Measurements from ENCODE around the gene NETO2.
"Not testable (repeated sequence)": the region's sequence is repeated elsewhere in the genome, so short reads cannot be mapped to it uniquely, and the experiment has no call there.

NETO2 gene, protein sequence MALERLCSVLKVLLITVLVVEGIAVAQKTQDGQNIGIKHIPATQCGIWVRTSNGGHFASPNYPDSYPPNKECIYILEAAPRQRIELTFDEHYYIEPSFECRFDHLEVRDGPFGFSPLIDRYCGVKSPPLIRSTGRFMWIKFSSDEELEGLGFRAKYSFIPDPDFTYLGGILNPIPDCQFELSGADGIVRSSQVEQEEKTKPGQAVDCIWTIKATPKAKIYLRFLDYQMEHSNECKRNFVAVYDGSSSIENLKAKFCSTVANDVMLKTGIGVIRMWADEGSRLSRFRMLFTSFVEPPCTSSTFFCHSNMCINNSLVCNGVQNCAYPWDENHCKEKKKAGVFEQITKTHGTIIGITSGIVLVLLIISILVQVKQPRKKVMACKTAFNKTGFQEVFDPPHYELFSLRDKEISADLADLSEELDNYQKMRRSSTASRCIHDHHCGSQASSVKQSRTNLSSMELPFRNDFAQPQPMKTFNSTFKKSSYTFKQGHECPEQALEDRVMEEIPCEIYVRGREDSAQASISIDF

DNA sequence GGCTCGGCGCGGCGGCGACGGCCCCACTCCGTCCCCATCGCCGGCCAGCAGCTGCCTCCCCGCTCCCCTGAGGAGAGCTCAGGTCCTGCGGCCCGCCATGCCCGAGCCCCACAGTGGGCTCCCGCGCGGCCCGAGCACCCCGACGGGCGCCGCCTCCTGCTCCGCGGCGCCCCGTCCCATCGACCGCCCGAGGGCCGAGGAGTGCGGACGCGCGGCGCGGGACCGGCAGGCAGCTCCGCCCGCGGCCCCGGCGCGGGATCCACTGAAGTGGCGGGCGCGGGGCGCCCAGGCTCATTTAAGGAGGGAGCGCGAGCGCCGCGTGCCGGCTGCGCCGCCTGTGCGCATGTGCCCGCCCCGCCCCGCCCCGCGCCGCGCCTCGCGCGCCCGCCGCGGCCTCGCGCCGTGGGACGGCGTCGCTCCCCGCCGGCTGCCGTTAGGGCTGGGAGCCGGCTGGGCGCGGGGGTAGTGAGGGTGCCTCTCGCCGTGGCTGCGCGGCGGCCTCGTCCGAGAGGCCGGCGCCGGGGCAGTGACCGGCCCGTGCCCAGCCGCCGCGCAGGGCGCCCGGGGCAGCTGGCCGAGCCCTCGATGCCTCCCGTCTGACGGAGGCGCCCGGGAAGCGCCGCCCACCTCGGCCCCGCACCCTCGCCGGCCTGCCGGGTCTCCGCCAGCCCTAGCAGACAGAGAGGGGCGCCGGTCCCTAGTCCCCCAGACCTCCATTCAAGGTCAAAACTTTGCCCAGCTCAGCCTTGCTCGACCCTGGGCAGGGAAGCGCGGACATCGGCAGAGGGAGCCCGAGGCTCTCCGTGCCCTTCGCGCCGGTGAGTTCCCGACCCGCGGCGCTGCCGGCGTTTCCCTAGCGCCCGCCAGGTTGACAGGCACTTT, at the start of gene NETO2:
Gene NETO2 (minus strand): TSS at position 269 of the 882 bp plus-strand sequence. CDS start 333 bp downstream, outside the sequence.
- in situ Hi-C loops (cut with MboI; ENCODE audit: low sequenced_read_pairs), result loop anchor here (25.0 kb wide), 2 partner anchors 1018 to 1493 kb away; partner anchors contain the start of gene ABCC12

DNA sequence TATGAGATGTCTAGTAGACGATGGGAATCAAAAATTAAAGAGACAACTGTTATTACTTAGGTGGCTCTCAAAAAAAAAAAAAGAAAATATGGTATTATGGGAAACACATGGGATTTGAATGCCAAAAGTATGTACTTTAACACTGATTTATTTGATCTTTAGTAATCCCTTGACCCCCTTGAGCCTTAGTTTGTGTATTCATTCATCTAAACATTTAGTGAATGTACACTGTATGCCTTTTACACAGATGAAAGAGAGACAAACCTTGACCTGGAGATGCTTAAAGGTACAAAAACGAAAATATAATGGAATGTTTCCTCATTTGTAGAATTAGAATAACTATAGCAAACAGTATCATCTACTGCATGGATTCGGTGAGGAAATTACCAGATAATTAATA, 38.6 kb upstream of the NETO2 start:
- in situ Hi-C loops (cut with MboI; ENCODE audit: low sequenced_read_pairs), result no loop called here

GRCh38 chr16:47181066-47181465, 37.3 kb upstream of the NETO2 start:
- in situ Hi-C loops (cut with MboI; ENCODE audit: low sequenced_read_pairs), result not testable (repeated sequence)

GRCh38 chr16:47180073-47180472, 36.3 kb upstream of the NETO2 start:
- in situ Hi-C loops (cut with MboI; ENCODE audit: low sequenced_read_pairs), result no loop called here

GRCh38 chr16:47175152-47175551, 31.4 kb upstream of the NETO2 start:
- in situ Hi-C loops (cut with MboI; ENCODE audit: low sequenced_read_pairs), result no loop called here

GRCh38 chr16:47162670-47163420, 19.1 kb upstream of the NETO2 start:
- in situ Hi-C loops (cut with MboI; ENCODE audit: low sequenced_read_pairs), result no loop called here

DNA sequence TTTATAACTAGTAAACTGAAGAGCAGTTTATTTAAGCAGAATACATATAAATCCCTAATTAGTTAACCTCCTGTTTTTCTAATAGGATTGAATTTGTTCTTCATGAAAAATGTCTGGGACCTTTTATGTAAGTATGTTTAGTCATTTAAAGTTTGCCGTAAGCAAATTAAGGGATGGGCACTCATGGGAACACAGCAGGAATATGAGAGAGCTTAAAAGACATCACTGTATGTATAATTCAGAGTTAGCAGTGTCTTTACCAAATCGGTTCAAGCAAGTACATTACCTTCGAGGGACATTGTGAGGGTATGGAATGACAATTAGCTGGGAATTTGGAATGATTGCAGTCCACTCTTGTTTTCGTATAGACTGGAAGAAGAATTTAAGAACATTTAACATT, 17.7 kb upstream of the NETO2 start:
- in situ Hi-C loops (cut with MboI; ENCODE audit: low sequenced_read_pairs), result no loop called here

- in situ Hi-C loops (cut with MboI; ENCODE audit: low sequenced_read_pairs), result no loop called here
These were observed 16.7 kb upstream of the NETO2 start for GRCh38 chr16:47160422-47160821.

DNA sequence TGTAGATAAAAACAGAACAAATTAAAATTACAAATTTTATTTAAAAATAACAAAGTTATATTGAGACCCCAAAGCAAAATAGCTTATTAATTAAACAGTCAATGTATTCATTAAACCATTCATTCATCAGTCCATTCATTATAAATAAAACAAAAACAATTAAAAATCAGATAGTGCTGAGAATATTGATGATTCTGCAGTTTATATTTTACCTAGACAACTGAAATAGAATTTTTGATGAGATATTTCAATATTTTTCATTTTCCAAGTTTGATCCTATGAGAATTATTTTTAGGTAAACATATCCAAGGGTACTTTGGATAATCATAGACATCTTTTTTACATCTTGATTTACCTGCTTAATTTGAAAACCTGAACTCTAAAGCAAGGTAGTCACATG, 15.2 kb upstream of the NETO2 start:
- in situ Hi-C loops (cut with MboI; ENCODE audit: low sequenced_read_pairs), result no loop called here

- in situ Hi-C loops (cut with MboI; ENCODE audit: low sequenced_read_pairs), result no loop called here
These were observed 13.0 kb upstream of the NETO2 start for GRCh38 chr16:47156680-47157215.

DNA sequence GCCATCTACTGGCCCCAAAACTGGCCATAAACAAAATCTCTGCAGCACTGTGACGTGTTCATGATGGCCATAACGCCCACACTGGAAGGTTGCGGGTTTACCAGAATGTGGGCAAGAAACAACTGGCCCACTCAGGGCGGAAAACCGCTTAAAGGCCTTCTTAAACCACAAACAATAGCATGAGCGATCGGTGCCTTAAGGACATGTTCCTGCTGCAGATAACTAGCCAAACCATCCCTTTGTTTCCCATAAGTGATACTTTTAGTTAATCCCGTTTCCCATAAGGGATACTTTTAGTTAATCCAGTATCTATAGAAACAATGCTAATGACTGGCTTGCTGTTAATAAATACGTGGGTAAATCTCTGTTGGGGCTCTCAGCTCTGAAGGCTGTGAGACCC, 8.8 kb upstream of the NETO2 start:
- in situ Hi-C loops (cut with MboI; ENCODE audit: low sequenced_read_pairs), result not testable (repeated sequence)

GRCh38 chr16:47150067-47150466, 6.3 kb upstream of the NETO2 start:
- in situ Hi-C loops (cut with MboI; ENCODE audit: low sequenced_read_pairs), result no loop called here

- in situ Hi-C loops (cut with MboI; ENCODE audit: low sequenced_read_pairs), result loop anchor here (25.0 kb wide), 2 partner anchors 1018 to 1493 kb away; partner anchors contain the start of gene ABCC12
These were observed 773 bp upstream of the NETO2 start for GRCh38 chr16:47144559-47144877.

DNA sequence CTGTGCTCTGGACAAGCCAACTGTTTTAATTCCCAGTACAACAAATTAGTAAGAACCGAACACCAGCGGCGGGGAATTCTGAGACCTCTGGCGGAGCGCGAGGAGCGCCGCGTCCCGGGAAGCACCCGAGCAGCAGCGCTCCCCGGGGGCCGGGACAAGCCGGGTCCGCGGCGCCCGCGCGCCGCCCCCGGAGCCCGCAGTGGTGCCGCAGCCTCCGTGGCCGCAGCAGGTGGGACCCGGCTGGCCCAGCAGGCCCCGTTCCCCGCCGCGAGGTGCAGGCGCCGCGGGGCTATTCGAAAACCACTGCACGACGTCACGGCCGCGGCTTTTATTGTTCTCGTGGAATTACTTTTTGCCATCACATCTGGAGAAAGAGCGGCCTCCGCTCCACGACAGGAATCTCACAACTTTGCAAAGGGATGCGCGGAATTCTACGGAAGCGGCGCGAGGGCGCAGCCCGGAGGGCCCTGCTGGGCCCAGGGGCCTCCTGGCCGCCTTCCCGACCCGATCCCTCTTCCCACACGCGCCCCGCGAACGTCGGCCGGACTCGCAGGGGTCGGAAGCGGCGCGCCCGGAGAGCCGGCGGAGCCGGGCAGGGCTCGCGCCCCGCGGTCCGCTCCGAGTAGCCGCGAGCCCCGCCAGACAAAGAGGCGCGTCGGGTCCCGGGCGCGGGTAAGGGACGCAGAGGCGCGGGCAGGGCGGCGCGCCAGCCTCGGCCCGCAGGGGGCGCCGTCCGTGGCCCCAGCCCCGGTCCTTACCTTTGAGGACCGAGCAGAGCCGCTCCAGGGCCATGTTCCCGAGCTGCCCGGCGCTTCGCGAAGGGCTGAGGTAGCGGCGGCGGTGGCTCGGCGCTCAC, 696 bp downstream of the NETO2 start:
- in situ Hi-C loops (cut with MboI; ENCODE audit: low sequenced_read_pairs), result loop anchor here (25.0 kb wide), 2 partner anchors 1019 to 1494 kb away; partner anchors contain the start of gene ABCC12

GRCh38 chr16:47142486-47142820, 1.3 kb downstream of the NETO2 start:
- in situ Hi-C loops (cut with MboI; ENCODE audit: low sequenced_read_pairs), result loop anchor here (25.0 kb wide), 2 partner anchors 1020 to 1495 kb away; partner anchors contain the start of gene ABCC12

GRCh38 chr16:47141773-47142485, 1.8 kb downstream of the NETO2 start:
- in situ Hi-C loops (cut with MboI; ENCODE audit: low sequenced_read_pairs), result loop anchor here (25.0 kb wide), 2 partner anchors 1020 to 1495 kb away; partner anchors contain the start of gene ABCC12

DNA sequence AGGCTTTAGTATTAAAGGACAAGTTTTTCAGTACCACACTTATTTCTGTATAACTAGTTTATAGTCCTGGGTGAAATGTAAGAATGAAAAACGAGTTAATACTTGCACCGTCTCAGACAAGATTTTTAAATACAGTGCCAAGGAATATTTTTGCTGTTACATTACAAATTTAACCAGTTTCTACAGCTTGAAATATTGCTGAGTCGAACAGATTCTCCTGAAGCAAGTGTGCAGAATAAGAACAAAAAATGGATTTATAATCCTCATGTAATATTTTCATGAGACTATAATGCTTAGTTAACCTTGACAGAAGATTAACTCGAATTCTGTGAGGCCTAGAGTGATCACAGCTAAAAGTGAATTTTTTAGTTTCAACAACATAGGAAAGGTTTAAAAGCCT, 3.1 kb downstream of the NETO2 start:
- in situ Hi-C loops (cut with MboI; ENCODE audit: low sequenced_read_pairs), result loop anchor here (25.0 kb wide), 2 partner anchors 1022 to 1497 kb away; partner anchors contain the start of gene ABCC12

GRCh38 chr16:47139561-47140185, 4.1 kb downstream of the NETO2 start:
- in situ Hi-C loops (cut with MboI; ENCODE audit: low sequenced_read_pairs), result loop anchor here (25.0 kb wide), 2 partner anchors 1023 to 1498 kb away; partner anchors contain the start of gene ABCC12
